H1 (cell line): Measurements from ENCODE around the gene PLD5. TPM values are rescaled to one million over a fixed set of nuclear protein-coding genes. Genes with fewer than 3 reads are reported as not detected.
"Not testable (repeated sequence)": the region's sequence is repeated elsewhere in the genome, so short reads cannot be mapped to it uniquely, and the experiment has no call there.

Experiments used
- CTCF ChIA-PET: fragments of 300-600 bp; sonication (Branson Sonifier 250); formaldehyde crosslinking; loops from one replicate; lab custom pipeline; 2021; ENCODE audit not compliant: partially characterized antibody; lab: Charles Lee
- POLR2A ChIA-PET: fragments of 300-600 bp; sonication (Branson Sonifier 250); formaldehyde crosslinking; loops from one replicate; lab custom pipeline; 2021; ENCODE audit warnings: inconsistent platforms; ENCODE audit not compliant: partially characterized antibody; lab: Charles Lee
- DNase-seq, 2 experiments: peaks; one replicate each; pipeline versions ENCODE4 v3.0.0 to v3.0.0-alpha.2; 2010 to 2022; ENCODE audit warnings: low spot score in 2 of 2, low read depth in 1 of 2, mixed read lengths in 1 of 2
- FAIRE-seq: peaks from 2 replicates; lab custom pipeline; 2011; peaks lifted over from hg19 to GRCh38; lab: Jason Lieb, UNC
- H2AFZ ChIP-seq: 2 replicates; pipeline ENCODE4 v1.8.1; 2012; ENCODE audit warnings: low read length, inconsistent platforms
- H2AK5ac ChIP-seq: 2 replicates; pipeline ENCODE4 v1.6.1; 2013; ENCODE audit warnings: low read depth, low read length
- H2BK120ac ChIP-seq: replicated peaks from 2 replicates; pipeline ENCODE3; 2013; ENCODE audit warnings: low read depth, low read length, inconsistent platforms
- H2BK12ac ChIP-seq: 2 replicates; pipeline ENCODE4 v1.6.1; 2013; ENCODE audit warnings: low read depth, low read length
- H2BK15ac ChIP-seq: 2 replicates; pipeline ENCODE4 v1.6.1; 2013; ENCODE audit warnings: low read length
- H2BK20ac ChIP-seq: 2 replicates; pipeline ENCODE4 v1.6.1; 2013; ENCODE audit warnings: low read length
- H2BK5ac ChIP-seq: 2 replicates; pipeline ENCODE4 v1.6.1; 2013; ENCODE audit warnings: low read depth, low read length
- H3K14ac ChIP-seq: 2 replicates; pipeline ENCODE4 v1.6.1; 2013; ENCODE audit warnings: inconsistent platforms; ENCODE audit not compliant: insufficient read length
- H3K18ac ChIP-seq: 2 replicates; pipeline ENCODE4 v1.6.1; 2013; ENCODE audit warnings: low read length; ENCODE audit errors: extremely low read depth
- H3K23ac ChIP-seq: 2 replicates; pipeline ENCODE4 v1.6.1; 2013; ENCODE audit warnings: inconsistent platforms; ENCODE audit not compliant: insufficient read length
- H3K23me2 ChIP-seq: 2 replicates; pipeline ENCODE4 v1.6.1; 2013; ENCODE audit warnings: low read depth, low read length
- H3K27ac ChIP-seq: 2 replicates; pipeline ENCODE4 v1.6.1; 2011; ENCODE audit warnings: low read depth, low read length, inconsistent platforms
- H3K27me3 ChIP-seq, 4 experiments: replicated peaks in 1 of 4; 1 replicate in 1 of 4; 2 replicates in 3 of 4; pipeline versions ENCODE4 v1.6.1 to v1.8.1; 2011 to 2013; ENCODE audit warnings: low read length in 3 of 4, mild to moderate bottlenecking in 3 of 4, inconsistent platforms in 2 of 4, mixed read lengths in 2 of 4, moderate library complexity in 1 of 4; ENCODE audit not compliant: control insufficient read depth in 3 of 4, insufficient read depth in 3 of 4; ENCODE audit errors: extremely low read depth in 1 of 4
- H3K36me3 ChIP-seq, 4 experiments: 2 replicates each; pipeline versions ENCODE4 v1.6.1 to v1.8.1; 2011 to 2013; ENCODE audit warnings: mild to moderate bottlenecking in 4 of 4, low read length in 3 of 4, moderate library complexity in 2 of 4, control low read depth in 1 of 4, inconsistent platforms in 1 of 4; ENCODE audit not compliant: insufficient read depth in 4 of 4, control insufficient read depth in 2 of 4
- H3K4ac ChIP-seq: replicated peaks from 2 replicates; pipeline ENCODE3; 2013; ENCODE audit warnings: low read length, low read depth, mixed read lengths, inconsistent platforms; ENCODE audit not compliant: insufficient read length
- H3K4me1 ChIP-seq, 4 experiments: replicated peaks in 1 of 4; 1 replicate in 1 of 4; 2 replicates in 3 of 4; pipeline versions ENCODE4 v1.6.1 to v1.8.1; 2011 to 2013; ENCODE audit warnings: low read length in 3 of 4, inconsistent platforms in 2 of 4, mixed read lengths in 1 of 4; ENCODE audit not compliant: insufficient read depth in 4 of 4, control insufficient read depth in 3 of 4
- H3K4me2 ChIP-seq, 2 experiments: 2 replicates each; pipeline versions ENCODE4 v1.6.1 to v1.8.1; 2011 to 2013; ENCODE audit warnings: low read depth in 2 of 2, low read length in 2 of 2, control low read depth in 1 of 2, inconsistent platforms in 1 of 2, mild to moderate bottlenecking in 1 of 2; ENCODE audit not compliant: insufficient read depth in 1 of 2
- H3K4me3 ChIP-seq, 4 experiments: fragments of 200-600, 300-600 bp in 1 of 4; sonication (generic), shearing (Covaris generic), sonication (Bioruptor Twin) in 1 of 4; 2 replicates each; pipeline versions ENCODE4 v1.5.1 to v1.8.1; 2011 to 2016; ENCODE audit warnings: low read length in 4 of 4, low read depth in 3 of 4, control low read depth in 2 of 4, inconsistent platforms in 2 of 4, mild to moderate bottlenecking in 2 of 4, mixed read lengths in 1 of 4, moderate library complexity in 1 of 4; ENCODE audit not compliant: insufficient read depth in 2 of 4; ENCODE audit errors: extremely low read depth in 1 of 4
- H3K56ac ChIP-seq: replicated peaks from 2 replicates; pipeline ENCODE3; 2013; ENCODE audit warnings: low read depth, mild to moderate bottlenecking, mixed read lengths, low read length, inconsistent platforms; ENCODE audit not compliant: insufficient read length
- H3K79me1 ChIP-seq: 2 replicates; pipeline ENCODE4 v1.6.1; 2013; ENCODE audit warnings: low read depth, low read length, control low read depth
- H3K79me2 ChIP-seq, 2 experiments: 2 replicates each; pipeline versions ENCODE4 v1.6.1 to v1.8.1; 2012 to 2013; ENCODE audit warnings: low read length in 2 of 2, mild to moderate bottlenecking in 2 of 2, inconsistent platforms in 1 of 2; ENCODE audit not compliant: insufficient read depth in 2 of 2, control insufficient read depth in 1 of 2
- H3K9ac ChIP-seq, 4 experiments: replicated peaks in 1 of 4; 1 replicate in 1 of 4; 2 replicates in 3 of 4; pipeline versions ENCODE4 v1.6.1 to v1.8.1; 2011 to 2013; ENCODE audit warnings: low read depth in 3 of 4, low read length in 3 of 4, control low read depth in 2 of 4, mild to moderate bottlenecking in 2 of 4, moderate library complexity in 2 of 4, inconsistent platforms in 1 of 4; ENCODE audit errors: extremely low read depth in 1 of 4
- H3K9me3 ChIP-seq, 2 experiments: 2 replicates each; pipeline versions ENCODE4 v1.6.1 to v1.8.1; 2012 to 2013; ENCODE audit warnings: mild to moderate bottlenecking in 2 of 2, moderate library complexity in 2 of 2, control low read depth in 1 of 2, inconsistent platforms in 1 of 2, low read depth in 1 of 2, low read length in 1 of 2, mixed read lengths in 1 of 2; ENCODE audit not compliant: insufficient read depth in 2 of 2
- H4K20me1 ChIP-seq, 2 experiments: replicated peaks in 1 of 2; 2 replicates each; pipeline versions ENCODE3 to v1.8.1; 2011 to 2013; ENCODE audit warnings: inconsistent platforms in 2 of 2, low read length in 2 of 2, mild to moderate bottlenecking in 1 of 2; ENCODE audit not compliant: insufficient read depth in 2 of 2, control insufficient read depth in 1 of 2
- H4K5ac ChIP-seq: 2 replicates; pipeline ENCODE4 v1.6.1; 2013; ENCODE audit warnings: low read length, low read depth, mixed read lengths, inconsistent platforms; ENCODE audit not compliant: insufficient read length
- H4K8ac ChIP-seq: 2 replicates; pipeline ENCODE4 v1.8.0; 2013; ENCODE audit warnings: mild to moderate bottlenecking, moderate library complexity, low read length, inconsistent platforms; ENCODE audit not compliant: insufficient read depth; ENCODE audit errors: extremely low read depth
- H4K91ac ChIP-seq: replicated peaks from 2 replicates; pipeline ENCODE3; 2013; ENCODE audit warnings: low read length, mixed read lengths, inconsistent platforms; ENCODE audit not compliant: insufficient read length
- WGBS, 2 experiments: shearing (Covaris generic) in 1 of 2; methylation state at CpG; one replicate each; pipeline versions ENCODE4 v1.1.6 to v1.1.7; 2013 to 2015; ENCODE audit warnings: low lambda C conversion rate in 2 of 2, mixed read lengths in 2 of 2, inconsistent platforms in 1 of 2, low coverage in 1 of 2, missing lambda C conversion rate in 1 of 2; ENCODE audit not compliant: insufficient replicate concordance in 2 of 2, insufficient coverage in 1 of 2, insufficient read length in 1 of 2; ENCODE audit errors: extremely low coverage in 1 of 2, missing lambda C conversion rate in 1 of 2; 5-methylcytosine and 5-hydroxymethylcytosine counted together
- polyA plus RNA-seq, 7 experiments: library from polyadenylated mRNA; depleted of rRNA in 3 of 7; stranded (reverse) in 5 of 7; unstranded in 2 of 7; fragments of >200 nt in 5 of 7; fragments of 200-250 nt in 2 of 7; gene quantifications; 1 replicate in 5 of 7; 2 replicates in 1 of 7; 4 replicates in 1 of 7; pipeline versions ENCODE4 v1.2.1 to v1.2.3, GENCODE V29; 2011 to 2013; ENCODE audit warnings: missing spikeins in 2 of 7, mixed read lengths in 2 of 7
- total RNA-seq: library from RNA; stranded (reverse); fragmentation: NEBNext Ultra II Directional; extraction: Animal tissue kit (Norgen Biotek cat#: 25700); gene quantifications from 2 replicates; pipeline ENCODE4 v1.2.1, GENCODE V29; 2021

The PLD5 gene
- total and polyA plus RNA-seq, 2 of the 8 experiments (the other 6 are each of a cell fraction or from before 2014, with no cell fraction given), result 0.86 to 8.5 TPM

DNA sequence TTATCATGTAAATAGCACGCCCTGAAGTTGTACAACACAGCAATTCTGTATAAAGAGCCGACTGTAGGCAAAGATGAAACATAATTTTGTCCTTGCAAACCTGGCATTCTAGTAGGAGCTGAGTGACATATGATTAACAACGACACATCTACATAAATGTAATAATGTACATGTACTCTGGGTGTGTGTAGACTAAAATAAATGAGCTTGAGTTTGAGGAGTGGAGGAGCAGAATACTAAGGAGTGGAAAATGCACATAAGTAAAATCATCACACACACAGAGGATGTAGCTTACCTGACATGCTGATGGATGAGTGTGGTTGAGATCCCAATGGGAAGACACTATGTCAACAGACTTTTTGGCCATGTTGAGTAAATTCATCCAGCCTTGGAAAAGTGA is 236.4 kb downstream of the PLD5 start:
- peak; percentile 68 for FAIRE-seq
- H3K18ac ChIP-seq, H3K79me1 ChIP-seq, H2BK120ac ChIP-seq, H3K27me3 ChIP-seq, H3K4me1 ChIP-seq, H3K36me3 ChIP-seq, H2BK5ac ChIP-seq, H3K4me2 ChIP-seq, H3K4ac ChIP-seq, POLR2A ChIA-PET, CTCF ChIA-PET, H4K8ac ChIP-seq, H2BK20ac ChIP-seq, H3K23ac ChIP-seq, H4K20me1 ChIP-seq, H3K23me2 ChIP-seq, H2BK15ac ChIP-seq, H3K4me3 ChIP-seq, H3K14ac ChIP-seq, H3K9ac ChIP-seq, H2AK5ac ChIP-seq, H4K5ac ChIP-seq, H2BK12ac ChIP-seq, H3K9me3 ChIP-seq, H2AFZ ChIP-seq, H3K27ac ChIP-seq, DNase-seq, H3K56ac ChIP-seq, H4K91ac ChIP-seq, H3K79me2 ChIP-seq: not testable (repeated sequence)
- WGBS, 2 experiments, result 78% methylated on average over 3 of the region's 3 CpGs; no CpG with 5 or more reads in 1 of the 2 experiments

DNA sequence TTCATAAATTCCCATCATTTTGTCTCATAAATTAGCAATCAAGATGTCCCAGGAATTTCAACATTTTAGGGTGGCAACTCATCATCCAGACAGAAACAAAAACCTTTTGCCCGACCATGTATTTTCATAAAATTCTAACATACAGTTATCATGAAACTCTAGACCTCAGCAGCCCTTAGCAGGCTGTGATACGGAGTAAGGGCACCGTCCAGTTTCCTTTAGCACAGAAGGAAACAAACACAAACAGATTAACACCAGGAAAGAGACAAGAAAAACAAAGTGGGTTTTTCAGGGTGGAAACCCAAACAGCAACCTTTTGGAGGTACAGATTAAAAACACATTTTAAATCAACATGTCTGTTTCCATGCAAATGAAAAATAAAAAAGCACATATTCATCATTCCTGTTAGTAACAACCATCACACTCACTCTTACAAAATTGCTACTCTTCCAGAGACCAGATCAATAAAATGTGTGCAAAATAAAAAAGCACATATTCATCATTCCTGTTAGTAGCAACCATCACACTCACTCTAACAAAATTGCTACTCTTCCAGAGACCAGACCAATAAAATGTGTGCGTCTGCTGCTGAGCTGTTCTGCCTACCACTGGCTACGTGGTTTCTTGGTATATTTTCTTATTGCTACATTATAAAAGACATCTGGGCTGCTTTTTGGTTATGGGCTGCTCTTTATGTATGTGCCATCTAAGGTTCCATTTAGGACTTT is 241.6 kb downstream of the PLD5 start:
- H2BK5ac ChIP-seq, H2BK20ac ChIP-seq, H3K27me3 ChIP-seq, H4K8ac ChIP-seq, H3K23me2 ChIP-seq, H3K27ac ChIP-seq, H3K79me2 ChIP-seq, H4K91ac ChIP-seq, H3K4ac ChIP-seq, H2BK120ac ChIP-seq, H3K36me3 ChIP-seq, DNase-seq, H3K79me1 ChIP-seq, H3K9ac ChIP-seq, CTCF ChIA-PET, H3K4me3 ChIP-seq, H2AFZ ChIP-seq, H3K4me1 ChIP-seq, H3K56ac ChIP-seq, FAIRE-seq, H3K14ac ChIP-seq, H3K4me2 ChIP-seq, H3K18ac ChIP-seq, H4K5ac ChIP-seq, H3K23ac ChIP-seq, H2AK5ac ChIP-seq, H2BK15ac ChIP-seq, POLR2A ChIA-PET, H3K9me3 ChIP-seq, H4K20me1 ChIP-seq, H2BK12ac ChIP-seq: not testable (repeated sequence)
- 80% methylated on average over 5 of the region's 5 CpGs; no CpG with 5 or more reads in 1 of the 2 experiments for WGBS, 2 experiments
